ENCODE data around the gene EIF6.
"Not testable (repeated sequence)": the region's sequence is repeated elsewhere in the genome, so short reads cannot be mapped to it uniquely, and the experiment has no call there.

Gene EIF6

DNA sequence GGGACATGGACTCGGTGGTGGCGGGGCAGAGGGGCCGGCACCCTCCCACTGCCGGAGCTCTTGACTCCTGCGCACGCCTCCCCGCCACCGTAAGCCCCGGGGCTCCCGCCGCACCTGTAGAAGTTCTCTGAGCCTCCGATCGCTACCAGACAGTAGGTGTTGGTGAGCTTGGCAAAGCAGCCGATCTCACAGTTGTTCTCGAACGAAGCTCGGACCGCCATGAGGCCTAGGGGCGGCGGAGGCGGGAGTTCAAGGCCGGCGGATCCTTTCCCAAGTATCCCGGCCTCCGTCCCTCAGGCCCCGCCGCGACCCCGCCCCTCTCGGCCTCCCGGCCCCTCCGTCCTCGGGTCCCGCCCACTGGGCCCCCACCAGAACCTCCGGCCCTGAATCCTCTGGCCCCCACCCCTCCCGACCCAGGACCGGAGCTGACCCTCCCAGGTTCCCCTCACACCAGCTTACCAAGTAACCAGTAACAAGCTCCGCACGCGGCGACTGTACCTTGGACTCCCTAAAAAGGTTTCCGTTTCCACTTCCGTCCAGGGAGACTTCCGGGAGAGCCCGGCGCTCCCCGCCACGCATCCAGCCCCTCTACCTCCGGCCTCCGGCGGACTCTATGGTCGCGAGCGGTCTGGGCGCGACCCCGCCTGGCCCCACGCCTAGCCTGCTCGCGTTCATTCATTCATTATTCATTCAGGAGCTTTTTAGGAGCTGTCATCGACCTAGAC lies at the start of gene EIF6:
TSS of gene EIF6 (minus strand) at position 506 of the 725 bp plus-strand sequence. CDS start at position 221, 285 bp downstream.
- peak; percentile 94 for DNase-seq

DNA sequence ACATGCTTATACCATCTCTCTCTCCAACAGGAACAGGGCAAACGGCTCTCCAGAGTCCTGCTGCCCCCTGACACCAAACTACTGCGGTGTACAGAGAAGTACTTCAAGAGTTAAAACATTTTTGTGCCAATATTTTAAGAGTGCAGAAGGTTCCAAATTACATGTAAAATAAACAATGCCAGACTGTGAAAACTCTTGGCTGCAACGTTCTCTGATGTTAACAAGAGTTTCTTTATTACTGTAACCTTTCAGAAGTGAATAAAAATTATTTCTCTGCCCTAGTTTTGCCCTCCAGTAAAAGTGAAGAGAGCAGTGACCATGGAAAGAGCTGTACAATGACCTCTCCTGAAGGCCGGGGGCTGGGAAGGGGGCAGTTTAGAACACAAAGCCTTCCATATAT lies 49.0 kb upstream of the EIF6 start:
- no peak for DNase-seq

DNA sequence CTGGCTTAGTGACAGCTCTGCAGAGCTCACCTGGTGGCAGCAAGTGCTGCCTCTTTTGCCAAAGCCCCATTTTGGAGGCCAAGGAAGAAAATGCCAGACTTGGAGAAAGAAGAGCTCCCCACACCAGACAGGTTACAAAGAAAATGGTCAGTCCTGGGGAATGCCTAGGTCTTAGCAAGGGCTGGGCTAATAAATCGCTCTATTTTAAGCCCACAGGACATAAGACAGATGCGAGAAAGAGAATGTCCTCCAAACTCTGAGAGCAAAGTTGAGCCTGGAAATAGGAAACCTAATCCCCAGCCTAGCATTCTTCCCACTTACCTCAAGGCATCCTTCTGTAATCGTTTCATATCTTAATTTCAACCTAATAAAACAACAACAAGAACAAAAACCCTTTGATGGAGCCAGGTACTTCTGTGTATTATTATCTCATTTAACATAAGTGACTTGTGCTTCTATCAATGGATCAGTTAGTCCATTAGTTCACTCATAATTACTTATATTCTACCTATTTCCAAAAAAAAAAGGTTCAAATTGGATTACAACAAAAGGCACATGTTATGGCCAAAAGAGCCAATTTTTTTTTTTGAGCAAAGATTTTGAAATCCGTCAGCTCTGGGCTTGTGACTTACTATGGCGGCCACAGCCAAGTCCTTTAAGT lies 48.1 kb upstream of the EIF6 start:
- DNase-seq, result no peak

DNA sequence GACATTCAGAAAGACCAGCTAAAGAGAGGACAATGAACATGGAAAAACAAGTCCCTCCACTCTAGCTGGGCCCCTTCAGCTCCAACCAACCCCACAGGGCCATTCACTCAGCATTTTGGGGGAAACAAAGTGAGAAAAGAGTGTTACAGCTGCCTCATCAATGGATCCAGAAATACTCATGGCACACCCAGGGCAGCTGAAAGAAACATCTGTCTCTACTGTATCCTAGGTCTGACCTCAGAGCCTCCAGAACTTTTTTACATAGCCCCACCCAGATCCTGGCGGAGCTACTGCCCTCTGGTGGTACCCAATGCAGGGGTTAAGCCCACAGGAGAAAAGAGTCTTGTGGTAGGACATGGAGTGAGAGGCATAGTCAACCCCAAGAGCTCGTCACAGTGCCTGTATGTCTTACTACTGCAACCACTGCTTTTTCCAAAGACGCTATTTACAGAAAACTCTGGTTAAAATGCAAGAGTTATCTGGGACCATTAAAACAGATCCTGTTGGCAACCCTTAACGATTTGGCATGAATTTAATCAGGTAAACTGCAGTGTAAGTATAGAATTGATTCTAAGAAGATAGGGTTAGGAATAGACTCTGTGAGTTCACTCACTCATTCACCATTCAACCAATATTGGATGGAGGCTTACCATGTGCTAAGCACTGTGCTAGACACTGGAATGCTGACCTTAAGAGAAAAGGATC lies 45.0 kb upstream of the EIF6 start:
- no peak for DNase-seq

DNA sequence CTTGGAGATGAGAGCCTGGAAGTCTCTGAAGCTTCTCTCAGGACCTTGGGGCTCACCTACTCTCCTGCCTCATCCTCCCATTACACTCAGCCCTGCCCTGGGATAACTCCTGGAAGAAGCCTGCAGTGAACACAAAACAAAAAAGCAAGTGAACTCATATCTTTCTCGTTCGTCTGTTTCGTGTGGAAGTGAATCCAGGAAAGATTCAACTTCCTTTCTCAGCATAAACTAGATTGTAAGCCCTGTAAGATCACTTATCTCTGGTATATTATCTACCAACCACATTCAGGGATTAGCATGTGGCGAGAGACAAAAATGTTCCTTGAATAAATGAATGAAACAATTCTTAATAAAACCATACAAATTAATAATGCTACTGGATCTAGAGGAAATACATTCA lies 44.1 kb upstream of the EIF6 start:
- no peak for DNase-seq

DNA sequence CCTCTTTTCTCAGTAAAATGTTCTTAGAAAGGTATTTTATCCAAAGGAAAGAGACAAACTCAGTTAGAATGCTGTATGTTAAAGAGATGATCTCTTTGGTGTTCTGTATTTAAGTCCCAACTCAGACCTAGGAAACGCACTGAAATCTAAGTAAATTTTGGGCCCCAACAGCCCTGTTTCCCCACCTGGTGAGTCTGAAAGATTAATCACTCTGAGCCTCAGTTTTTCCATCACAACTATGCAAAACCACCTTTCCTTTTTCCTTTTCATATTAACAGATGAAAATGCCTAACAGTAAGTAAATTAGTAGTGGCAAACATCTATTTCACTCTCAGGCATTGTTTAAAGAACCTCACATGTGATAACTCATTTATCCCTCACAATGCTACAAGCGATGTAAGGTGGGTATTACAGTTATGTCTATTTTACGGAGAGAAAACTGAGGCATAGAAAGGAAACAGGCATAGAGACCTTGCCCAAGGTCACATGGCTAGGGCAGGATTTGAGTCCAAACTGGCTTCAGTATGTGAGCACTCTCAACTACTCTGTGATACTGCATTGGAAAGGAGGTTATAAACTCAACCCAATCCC lies 43.6 kb upstream of the EIF6 start:
- DNase-seq, result no peak

DNA sequence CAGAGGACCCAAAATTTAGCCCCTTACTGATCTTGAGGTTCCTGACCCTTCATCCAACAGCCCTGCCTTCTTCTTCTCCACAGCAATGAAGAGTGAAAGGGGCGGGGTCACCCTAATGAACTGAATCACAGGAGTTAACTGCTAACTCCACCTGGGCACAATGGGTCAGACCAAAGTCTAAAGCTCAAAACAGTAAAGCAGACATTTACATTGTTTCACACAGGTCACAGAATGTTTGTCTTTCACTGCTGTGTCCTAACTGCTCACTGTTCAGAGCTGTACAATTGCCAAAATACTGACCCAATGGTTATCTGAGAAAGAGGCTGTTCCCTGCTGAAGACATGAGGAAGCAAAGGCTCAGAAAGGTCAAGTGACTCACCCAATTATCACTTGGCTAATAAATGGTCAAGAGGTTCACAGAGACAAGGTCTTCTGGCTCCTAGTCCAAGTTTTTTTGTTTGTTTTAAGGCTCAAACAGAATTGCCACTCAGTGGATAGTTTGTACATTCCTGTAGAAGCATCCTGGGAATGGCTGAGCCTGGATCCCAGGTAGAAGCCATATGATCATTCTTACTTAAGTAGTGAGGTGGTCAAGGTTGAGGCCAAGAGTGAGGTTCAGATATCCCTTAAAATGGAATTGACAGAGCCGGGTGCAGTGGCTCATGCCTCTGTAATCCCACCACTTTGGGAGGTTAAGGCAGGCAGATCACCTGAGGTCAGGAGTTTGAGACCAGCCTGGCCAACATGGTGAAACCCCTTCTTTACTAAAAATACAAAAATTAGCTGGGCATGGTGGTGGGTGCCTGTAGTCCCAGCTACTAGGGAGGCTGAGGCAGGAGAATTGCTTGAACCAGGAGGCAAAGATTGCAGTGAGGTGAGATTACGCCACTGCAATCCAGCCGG lies 42.8 kb upstream of the EIF6 start:
- DNase-seq, result no peak

DNA sequence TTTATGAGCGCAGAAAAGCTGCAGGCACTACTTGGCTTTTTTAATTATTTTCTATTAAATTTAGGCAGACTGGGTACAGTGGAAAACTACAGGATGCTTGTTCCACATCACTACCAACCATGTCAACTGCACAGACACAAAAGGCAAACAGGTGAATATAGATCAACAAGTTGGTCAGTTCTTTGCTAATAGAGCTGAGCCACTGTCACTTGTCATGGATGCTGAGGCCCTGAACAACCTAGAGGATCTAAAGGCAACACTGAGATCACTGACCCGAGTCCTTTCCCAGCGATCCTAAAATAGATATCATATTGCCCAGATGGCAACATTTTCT lies 42.1 kb upstream of the EIF6 start:
- DNase-seq, result no peak

DNA sequence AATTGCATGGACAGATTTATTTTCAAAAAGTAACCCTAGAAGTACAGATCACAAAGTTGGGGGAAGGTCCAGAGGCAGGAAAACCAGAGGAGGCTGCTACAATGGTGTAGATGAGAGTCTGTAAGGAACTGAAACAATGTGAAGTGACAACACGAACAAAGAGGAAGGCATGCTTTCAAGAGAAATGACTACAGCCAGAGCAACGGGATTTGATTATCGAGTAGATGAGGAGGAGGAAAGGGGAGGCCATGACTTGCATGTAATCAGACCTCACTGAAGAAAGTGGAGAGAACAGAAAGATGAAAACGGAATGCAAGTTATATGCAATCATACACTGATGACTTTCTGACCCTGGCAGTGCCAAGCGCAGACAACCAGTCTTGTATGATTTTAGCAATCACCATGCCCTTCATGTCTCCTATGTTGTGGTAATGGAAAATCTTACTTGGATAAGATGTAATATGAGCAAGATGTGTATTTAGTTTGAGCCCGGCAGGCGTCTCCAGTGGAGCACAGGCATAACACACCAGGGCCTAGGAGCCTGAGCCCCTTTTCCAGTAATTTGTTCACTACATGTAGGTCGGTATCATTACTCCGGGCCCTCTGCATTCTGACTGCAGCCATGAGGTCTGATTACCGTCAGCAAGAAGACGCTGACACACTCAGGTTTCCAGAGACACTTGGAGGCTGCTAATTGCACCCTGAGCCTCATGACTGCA lies 41.6 kb upstream of the EIF6 start:
- DNase-seq, result no peak

DNA sequence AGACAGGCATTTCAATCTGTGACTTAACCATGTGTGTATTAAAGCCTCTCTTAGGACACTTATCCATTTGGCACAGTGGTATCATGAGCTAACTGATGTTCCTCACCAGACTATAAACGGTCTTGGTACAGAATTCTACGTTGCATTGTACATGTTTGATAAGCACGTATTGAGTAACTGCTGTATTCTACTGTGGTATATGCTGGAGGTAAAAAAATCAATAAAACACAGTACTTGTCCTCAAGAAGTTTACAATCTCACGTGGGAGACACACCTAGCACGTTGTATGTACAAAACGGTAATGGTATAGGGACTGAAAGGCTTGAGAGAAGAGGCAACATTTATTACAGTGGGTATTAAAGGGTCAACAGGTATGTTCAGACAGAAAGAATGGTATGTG lies 40.8 kb upstream of the EIF6 start:
- DNase-seq, result no peak

DNA sequence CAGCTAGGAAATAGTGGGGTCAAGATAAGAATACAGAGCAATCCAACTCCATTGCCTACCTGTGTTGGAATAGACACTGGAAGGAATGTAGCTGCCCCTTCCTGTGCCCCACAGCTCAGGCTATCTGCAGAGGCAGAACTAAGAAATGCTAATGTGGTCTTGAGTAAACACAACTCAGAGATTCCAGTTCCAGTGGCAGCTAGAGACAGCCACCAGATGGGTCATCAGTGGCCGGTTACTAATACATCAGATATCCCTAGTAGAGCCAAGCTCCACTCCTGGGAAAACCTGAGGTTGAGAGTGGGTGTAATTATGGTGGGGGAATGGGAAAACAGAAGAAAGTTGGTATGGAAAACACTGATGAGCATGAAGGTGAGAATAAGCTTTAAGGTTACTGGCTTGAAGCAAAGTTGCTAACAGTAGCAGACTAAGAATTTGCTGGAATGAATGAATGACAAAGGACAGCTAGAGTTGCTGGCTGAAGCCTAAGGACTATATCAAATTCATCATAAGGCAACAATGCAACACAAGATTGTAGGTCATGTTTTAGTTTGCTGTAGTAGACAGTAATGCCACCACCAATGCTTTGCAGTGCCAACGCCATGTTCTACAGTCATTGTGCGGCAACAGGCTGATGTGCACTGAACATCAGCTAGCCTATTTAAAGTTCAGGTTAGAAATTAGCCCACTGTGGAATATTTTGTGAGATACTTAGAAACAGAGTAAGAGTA lies 36.0 kb upstream of the EIF6 start:
- no peak for DNase-seq

DNA sequence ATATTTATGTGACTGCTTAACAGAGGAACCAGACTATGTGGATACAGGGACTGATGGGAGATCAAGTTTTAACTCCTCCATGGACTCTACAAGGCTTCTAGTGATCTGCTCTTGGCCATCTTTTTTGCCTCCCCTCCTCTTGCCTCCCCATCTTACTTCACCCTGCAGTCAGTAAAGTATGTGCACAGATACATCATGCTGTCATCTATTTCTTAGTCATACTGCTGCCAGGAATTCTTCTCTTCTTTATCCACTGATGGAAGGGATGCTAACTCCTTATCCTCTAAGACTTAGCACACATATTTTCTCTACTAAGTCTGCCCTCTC lies 35.3 kb upstream of the EIF6 start:
- no peak for DNase-seq

DNA sequence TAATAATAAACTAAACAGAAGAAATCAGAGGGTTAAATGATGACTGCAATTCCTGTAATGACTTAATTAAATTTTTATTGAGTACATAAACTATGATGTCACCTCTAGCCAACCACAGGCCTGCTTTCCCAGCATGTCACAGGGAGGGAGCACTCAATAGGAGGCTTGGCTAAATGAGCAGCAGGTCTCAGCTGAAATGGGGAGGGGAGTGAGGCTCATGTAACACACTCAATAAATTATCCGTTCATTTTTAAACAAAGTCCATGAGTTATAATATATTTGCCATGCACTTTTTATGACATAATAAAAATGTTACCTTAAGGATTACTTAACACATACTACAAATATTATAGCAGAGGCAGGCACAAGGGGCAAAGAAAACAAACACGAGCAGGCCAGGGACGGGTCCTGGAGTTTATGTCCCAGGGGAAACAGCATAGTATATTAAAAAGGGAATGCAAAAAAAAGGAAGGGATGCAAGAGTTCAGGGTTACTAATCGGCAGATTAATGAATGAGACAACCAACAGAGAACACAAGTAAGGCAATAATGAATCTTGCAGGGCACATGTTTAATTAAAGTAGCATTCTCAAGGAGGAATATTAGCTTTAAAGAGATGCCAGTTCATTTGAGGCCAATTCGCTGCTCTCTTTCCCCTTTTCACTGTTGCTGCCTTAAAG lies 34.8 kb upstream of the EIF6 start:
- DNase-seq, result peak; percentile 65

DNA sequence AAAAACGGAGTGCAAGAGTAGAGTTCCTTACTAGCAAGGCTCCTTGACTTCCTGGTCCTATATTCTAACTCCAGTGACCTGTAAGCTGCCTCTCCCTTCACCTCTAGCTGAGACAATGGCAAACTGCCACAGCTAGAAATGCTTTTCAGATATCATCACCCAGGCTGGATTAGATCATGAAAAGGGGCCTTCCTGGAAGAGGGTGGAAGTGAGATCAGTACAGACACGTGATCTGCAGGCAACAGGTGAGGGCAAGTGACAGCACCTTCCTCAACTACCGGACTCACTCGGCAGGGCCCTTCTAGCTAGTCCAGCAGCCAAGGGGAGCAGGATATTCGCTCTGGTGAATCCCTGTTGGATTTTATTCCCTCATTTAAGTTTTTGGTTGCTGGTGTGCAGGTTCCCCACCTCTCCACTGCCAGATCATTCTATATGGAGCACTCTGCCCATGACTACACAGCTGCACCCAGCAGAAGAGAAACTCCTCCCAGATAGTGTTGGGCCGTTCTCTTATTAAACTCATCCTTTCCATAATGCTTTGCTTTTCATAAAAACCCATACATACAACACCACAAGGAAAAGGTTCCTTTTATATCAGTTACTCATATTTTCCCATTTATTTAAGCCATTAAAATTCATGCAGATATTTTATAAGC lies 34.1 kb upstream of the EIF6 start:
- peak; percentile 58 for DNase-seq

DNA sequence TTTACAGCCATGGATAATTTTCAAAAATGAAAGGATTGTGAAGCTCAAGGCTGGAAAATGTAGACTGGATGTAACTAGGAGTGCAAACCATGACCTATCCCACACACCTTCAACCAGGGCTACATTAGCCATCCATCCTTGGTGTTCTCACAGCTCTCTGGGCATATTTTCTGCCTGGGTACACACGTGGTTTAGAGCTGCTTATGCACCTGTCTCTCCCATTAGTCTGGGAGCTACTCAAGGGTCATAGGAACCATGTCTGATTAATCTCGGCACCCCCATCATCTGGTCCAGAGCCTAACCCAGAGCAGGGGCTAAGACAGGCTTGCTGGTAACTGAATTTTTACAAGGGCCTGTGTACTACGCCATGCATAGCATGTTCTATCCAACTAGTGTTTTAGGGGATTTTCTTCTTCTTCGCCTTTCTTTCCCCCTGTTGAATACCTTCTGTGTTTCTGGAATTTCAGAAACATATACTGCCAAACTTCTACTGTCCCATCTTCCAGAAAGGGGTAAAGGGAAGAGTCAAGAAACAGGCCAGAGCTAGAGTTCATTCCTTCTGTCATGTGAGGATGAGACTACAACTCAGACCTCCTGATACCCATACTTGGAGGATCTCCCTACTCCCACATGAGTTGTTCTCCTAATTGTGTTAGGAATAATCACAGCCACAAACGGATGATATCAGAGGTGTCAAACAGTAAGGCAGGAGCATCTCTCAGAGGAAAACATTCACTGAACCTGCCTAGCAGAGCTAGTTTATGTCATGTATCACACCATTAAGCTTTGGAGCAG lies 33.0 kb upstream of the EIF6 start:
- peak; percentile 75 for DNase-seq

DNA sequence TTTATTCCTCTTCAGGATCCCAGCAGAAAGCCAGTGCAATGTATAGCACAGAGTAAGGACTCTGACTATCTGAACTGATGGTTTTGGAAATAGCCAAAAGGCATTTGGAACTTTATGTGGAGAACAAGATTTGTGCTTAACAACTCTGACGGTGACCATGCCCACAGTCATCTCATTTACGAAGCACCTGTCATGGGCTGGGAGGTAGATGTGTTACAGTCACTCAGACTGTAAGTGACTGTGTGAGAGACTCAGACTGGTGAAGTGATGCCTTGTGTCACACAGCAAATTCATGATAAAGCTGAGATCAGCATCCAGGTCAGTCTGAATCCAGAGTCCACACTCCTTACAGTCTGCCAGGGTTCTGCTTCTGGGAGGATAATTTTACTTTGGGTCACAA lies 31.5 kb upstream of the EIF6 start:
- DNase-seq, result no peak

DNA sequence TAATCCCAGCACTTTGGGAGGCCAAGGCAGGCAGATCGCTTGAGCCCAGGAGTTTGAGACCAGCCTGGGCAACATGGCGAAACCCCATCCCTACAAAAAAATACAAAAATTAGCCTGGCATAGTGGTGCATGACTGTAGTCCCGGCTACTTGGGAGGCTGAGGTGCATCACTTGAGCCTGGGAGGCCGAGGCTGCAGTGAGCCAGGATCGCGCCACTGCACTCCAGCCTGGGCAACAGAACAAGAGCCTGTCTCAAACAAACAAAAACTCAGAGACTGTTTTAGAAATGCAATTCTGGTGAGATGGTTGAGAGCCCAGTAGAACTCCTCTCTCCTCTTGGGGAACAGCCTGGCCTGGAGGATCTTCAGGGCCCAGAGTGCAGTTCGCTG lies 31.1 kb upstream of the EIF6 start:
- not testable (repeated sequence) for DNase-seq

DNA sequence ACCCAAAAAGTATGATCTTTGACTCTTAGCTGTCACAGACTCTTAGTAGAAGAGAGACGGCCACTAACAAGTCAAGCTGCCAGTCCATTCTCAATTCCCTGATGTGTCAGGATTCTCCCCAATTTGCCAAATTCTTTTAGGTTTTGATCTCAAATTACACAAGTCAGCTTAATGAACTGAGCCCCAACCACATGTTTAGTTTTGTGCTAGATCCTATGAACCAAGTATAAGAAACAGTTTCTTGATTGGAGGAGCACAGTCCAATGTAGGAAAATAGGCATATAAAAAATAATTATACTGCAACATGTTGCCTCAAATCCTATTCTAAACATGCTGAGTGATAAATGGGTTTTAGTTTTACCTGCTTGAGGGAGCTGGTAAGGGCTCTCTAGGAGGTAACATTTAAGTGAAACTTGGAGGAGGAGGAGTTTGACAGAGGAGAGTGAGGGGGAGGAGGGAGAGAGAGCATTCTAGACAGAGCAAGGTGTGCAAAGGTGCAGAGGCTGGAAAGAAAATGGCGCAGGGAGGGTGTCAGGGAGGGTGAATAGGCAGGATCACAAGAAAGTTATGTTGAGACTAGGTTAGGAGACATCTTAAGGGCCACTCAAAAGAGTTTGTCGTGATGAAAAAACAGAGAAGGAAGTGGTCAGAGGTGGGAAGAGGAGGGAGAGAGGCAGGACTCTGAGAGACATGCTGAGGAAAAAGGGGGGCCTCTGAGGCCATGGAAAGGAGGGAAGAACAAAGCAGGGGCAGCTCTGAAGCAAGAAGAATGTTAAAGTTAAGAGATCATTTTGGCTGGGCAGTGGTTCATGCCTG lies 30.5 kb upstream of the EIF6 start:
- DNase-seq, result no peak

DNA sequence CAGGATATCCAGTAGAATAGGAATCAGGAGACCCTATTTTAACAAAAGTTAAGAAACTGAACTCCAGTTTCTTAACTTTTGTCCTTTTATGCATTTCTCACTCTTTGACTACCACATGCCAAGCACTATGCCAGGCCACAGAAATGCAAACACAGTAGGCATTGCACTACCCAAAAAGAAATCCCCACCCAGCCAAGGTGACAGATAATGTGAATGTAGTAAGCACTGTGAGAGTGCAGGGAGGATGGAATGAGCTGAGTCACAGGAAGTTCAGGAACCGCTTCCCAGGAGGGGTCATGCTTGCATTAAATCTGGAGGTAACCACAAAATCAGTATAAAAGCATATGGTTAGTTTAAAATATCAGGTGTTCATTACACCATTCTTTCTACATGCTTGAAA lies 27.7 kb upstream of the EIF6 start:
- DNase-seq, result no peak

Measured in eye (tissue), 1 donor.